Gastroesophageal sphincter (tissue), 3 donors: Measurements from ENCODE around the gene KLHL20.

Source experiments
- CTCF ChIP-seq, 4 experiments: fragments of 200-600 bp in 2 of 4; fragments of 450-650 bp in 2 of 4; sonication (generic) in 1 of 4; IDR thresholded peaks; one replicate each; pipeline ENCODE4 v1.5.1; 2017 to 2019; ENCODE audit warnings: antibody characterized with exemption in 4 of 4, mild to moderate bottlenecking in 2 of 4, moderate library complexity in 2 of 4
- EP300 ChIP-seq: sonication (generic); formaldehyde crosslinking; IDR thresholded peaks from one replicate; pipeline ENCODE4 v1.6.1; 2017; ENCODE audit warnings: antibody characterized with exemption, mild to moderate bottlenecking
- POLR2A ChIP-seq, 2 donors: fragments of 450-650 bp; IDR thresholded peaks; one replicate each; pipeline ENCODE4 v1.6.1; 2017; ENCODE audit warnings: antibody characterized with exemption in 2 of 2, mild to moderate bottlenecking in 2 of 2, moderate library complexity in 1 of 2
- POLR2AphosphoS5 ChIP-seq: sonication (generic); formaldehyde crosslinking; IDR thresholded peaks from one replicate; pipeline ENCODE4 v1.6.1; 2017; ENCODE audit warnings: antibody characterized with exemption

- TF ChIP-seq CTCF (IDR thresholded peaks at IDR 0.05) (no peak), EP300 (no peak), POLR2AphosphoS5 (no peak), POLR2A (IDR thresholded peaks at IDR 0.05) (no peak)
These were observed 34.4 kb downstream of the KLHL20 start for GRCh38 chr1:173749137-173749536.
